H9 (cell line): Measurements from ENCODE around the gene CPNE5. TPM values are rescaled to one million over a fixed set of nuclear protein-coding genes. Genes with fewer than 3 reads are reported as not detected.

Source experiments
- DNase-seq: peaks from one replicate; pipeline ENCODE4 v3.0.0-alpha.2; 2017
- H2AFZ ChIP-seq: one replicate; pipeline ENCODE4 v1.6.1; 2013; ENCODE audit warnings: mild to moderate bottlenecking, low read length, control low read depth, moderate library complexity
- H2AK5ac ChIP-seq: 2 replicates; pipeline ENCODE4 v1.6.1; 2013; ENCODE audit warnings: low read length, control low read depth, mixed read lengths; ENCODE audit not compliant: insufficient read length
- H2BK120ac ChIP-seq: one replicate; pipeline ENCODE4 v1.6.1; 2013; ENCODE audit warnings: low read depth, mild to moderate bottlenecking, low read length, control low read depth, inconsistent platforms; ENCODE audit not compliant: poor library complexity, severe bottlenecking
- H2BK12ac ChIP-seq: 2 replicates; pipeline ENCODE4 v1.6.1; 2013; ENCODE audit warnings: low read length, control low read depth, mixed read lengths, low read depth; ENCODE audit not compliant: insufficient read length
- H2BK15ac ChIP-seq: 2 replicates; pipeline ENCODE4 v1.6.1; 2013; ENCODE audit warnings: low read depth, low read length, control low read depth
- H2BK20ac ChIP-seq: one replicate; pipeline ENCODE4 v1.6.1; 2013; ENCODE audit warnings: low read depth, mild to moderate bottlenecking, low read length, control low read depth, inconsistent platforms; ENCODE audit not compliant: poor library complexity, severe bottlenecking
- H2BK5ac ChIP-seq: 2 replicates; pipeline ENCODE4 v1.6.1; 2013; ENCODE audit warnings: low read length, control low read depth, mixed read lengths; ENCODE audit not compliant: insufficient read length
- H3K14ac ChIP-seq: 2 replicates; pipeline ENCODE4 v1.6.1; 2013; ENCODE audit warnings: low read length, control low read depth; ENCODE audit not compliant: insufficient read depth
- H3K18ac ChIP-seq: 2 replicates; pipeline ENCODE4 v1.6.1; 2013; ENCODE audit warnings: low read depth, mild to moderate bottlenecking, mixed read lengths, low read length, control low read depth; ENCODE audit not compliant: insufficient read length
- H3K23ac ChIP-seq: 2 replicates; pipeline ENCODE4 v1.6.1; 2013; ENCODE audit warnings: low read length, control low read depth, mixed read lengths, low read depth; ENCODE audit not compliant: insufficient read length
- H3K23me2 ChIP-seq: 2 replicates; pipeline ENCODE4 v1.6.1; 2013; ENCODE audit warnings: low read depth, mild to moderate bottlenecking, mixed read lengths, low read length, control low read depth; ENCODE audit not compliant: insufficient read length, poor library complexity, severe bottlenecking
- H3K27ac ChIP-seq: 2 replicates; pipeline ENCODE4 v1.5.1; 2013; ENCODE audit warnings: low read length, control low read depth, mixed read lengths, low read depth; ENCODE audit not compliant: insufficient read length
- H3K27me3 ChIP-seq: 2 replicates; pipeline ENCODE4 v1.6.1; 2013; ENCODE audit warnings: low read length, control low read depth, inconsistent platforms; ENCODE audit not compliant: insufficient read depth
- H3K4ac ChIP-seq: 2 replicates; pipeline ENCODE4 v1.6.1; 2013; ENCODE audit warnings: low read depth, mild to moderate bottlenecking, control low read depth, inconsistent platforms, low read length, moderate library complexity
- H3K4me1 ChIP-seq: 2 replicates; pipeline ENCODE4 v1.6.1; 2013; ENCODE audit warnings: low read length, control low read depth, inconsistent platforms; ENCODE audit not compliant: insufficient read depth
- H3K4me2 ChIP-seq: 2 replicates; pipeline ENCODE4 v1.6.1; 2013; ENCODE audit warnings: low read length, control low read depth, mixed read lengths; ENCODE audit not compliant: insufficient read length, insufficient read depth
- H3K56ac ChIP-seq: 2 replicates; pipeline ENCODE4 v1.6.1; 2013; ENCODE audit warnings: low read depth, mild to moderate bottlenecking, mixed read lengths, low read length, control low read depth; ENCODE audit not compliant: insufficient read length
- H3K79me1 ChIP-seq: 2 replicates; pipeline ENCODE4 v1.6.1; 2013; ENCODE audit warnings: low read depth, mild to moderate bottlenecking, moderate library complexity, low read length, control low read depth, inconsistent platforms; ENCODE audit not compliant: insufficient read depth, poor library complexity, severe bottlenecking
- H3K79me2 ChIP-seq: 2 replicates; pipeline ENCODE4 v1.6.1; 2013; ENCODE audit warnings: low read length, control low read depth, inconsistent platforms; ENCODE audit not compliant: insufficient read depth
- H3K9ac ChIP-seq: 2 replicates; pipeline ENCODE4 v1.6.1; 2013; ENCODE audit warnings: low read length, control low read depth, mixed read lengths; ENCODE audit not compliant: insufficient read length; ENCODE audit errors: extremely low read depth
- H3K9me3 ChIP-seq: one replicate; pipeline ENCODE4 v1.6.1; 2013; ENCODE audit warnings: low read depth, low read length, inconsistent platforms; ENCODE audit not compliant: control insufficient read depth
- H3T11ph ChIP-seq: one replicate; pipeline ENCODE4 v1.6.1; 2013; ENCODE audit warnings: mild to moderate bottlenecking, low read length, control low read depth, inconsistent platforms
- H4K20me1 ChIP-seq: one replicate; pipeline ENCODE4 v1.6.1; 2013; ENCODE audit not compliant: control insufficient read depth, insufficient read length, insufficient read depth
- H4K5ac ChIP-seq: 2 replicates; pipeline ENCODE4 v1.6.1; 2013; ENCODE audit warnings: low read depth, mild to moderate bottlenecking, mixed read lengths, low read length, control low read depth; ENCODE audit not compliant: insufficient read length
- H4K8ac ChIP-seq: replicated peaks from 2 replicates; pipeline ENCODE4 v1.6.1; 2013; ENCODE audit warnings: low read length, control low read depth, mixed read lengths, low read depth; ENCODE audit not compliant: insufficient read length
- H4K91ac ChIP-seq: 2 replicates; pipeline ENCODE4 v1.6.1; 2013; ENCODE audit warnings: low read depth, mild to moderate bottlenecking, moderate library complexity, mixed read lengths, low read length, control low read depth; ENCODE audit not compliant: insufficient read length
- H3K27ac Mint-ChIP-seq, 3 experiments: 2 replicates in 2 of 3; 3 replicates in 1 of 3; pipeline ENCODE4 v1.8.0; 2020 to 2021; ENCODE audit warnings: mixed read lengths in 3 of 3, mild to moderate bottlenecking in 1 of 3, moderate library complexity in 1 of 3
- H3K27me3 Mint-ChIP-seq: 2 replicates; pipeline ENCODE4 v1.8.0; 2021; ENCODE audit warnings: low read depth, mild to moderate bottlenecking, moderate library complexity, mixed read lengths
- H3K36me3 Mint-ChIP-seq, 3 experiments: 2 replicates in 2 of 3; 3 replicates in 1 of 3; pipeline ENCODE4 v1.8.0; 2020 to 2021; ENCODE audit warnings: low read depth in 3 of 3, mixed read lengths in 3 of 3; ENCODE audit not compliant: insufficient read depth in 1 of 3
- H3K4me1 Mint-ChIP-seq, 2 experiments: 2 replicates each; pipeline ENCODE4 v1.8.0; 2020; ENCODE audit warnings: mixed read lengths in 2 of 2
- H3K4me3 Mint-ChIP-seq, 2 experiments: 2 replicates in 1 of 2; 3 replicates in 1 of 2; pipeline ENCODE4 v1.8.0; 2020 to 2021; ENCODE audit warnings: mild to moderate bottlenecking in 2 of 2, mixed read lengths in 2 of 2, moderate library complexity in 1 of 2
- H3K9me3 Mint-ChIP-seq, 2 experiments: 2 replicates in 1 of 2; 3 replicates in 1 of 2; pipeline ENCODE4 v1.8.0; 2020; ENCODE audit warnings: mild to moderate bottlenecking in 2 of 2, mixed read lengths in 2 of 2, moderate library complexity in 1 of 2
- CTCF ChIP-seq: fragments of 200-600 bp; sonication (generic); conservative IDR thresholded peaks from 3 replicates; pipeline ENCODE4 v1.8.0; 2021; ENCODE audit warnings: antibody characterized with exemption, mild to moderate bottlenecking
- WGBS: extraction: QIAGEN DNeasy Blood & Tissue Kit; methylation state at CpG from one replicate; pipeline ENCODE4 v1.1.7; 2013; ENCODE audit warnings: missing lambda C conversion rate, low lambda C conversion rate, mixed read lengths; ENCODE audit not compliant: insufficient read length; ENCODE audit errors: extremely low coverage; 5-methylcytosine and 5-hydroxymethylcytosine counted together
- total RNA-seq: library from RNA; stranded (reverse); gene quantifications from 2 replicates; pipeline ENCODE4 v1.2.1, GENCODE V29; 2021

CPNE5 gene
- total RNA-seq, 1 experiment from 2014 or later = 0.52 TPM

- H3K27ac Mint-ChIP-seq = peak overlapping the region in 1 of 3 experiments; percentile 44; a peak in 2 of 7 replicates
- no peaks in the 10 kb centered on the region for H3K9me3 ChIP-seq
- H4K5ac ChIP-seq = no peak overlapping the region
- H2AK5ac ChIP-seq = no peak overlapping the region
- no peaks in the 10 kb centered on the region for H4K20me1 ChIP-seq
- no peak overlapping the region for H2BK12ac ChIP-seq
- no peaks in the 10 kb centered on the region for H3K79me2 ChIP-seq
- no peak overlapping the region for H2BK120ac ChIP-seq
- H3T11ph ChIP-seq = no peak overlapping the region
- no peaks in the 10 kb centered on the region for H3K79me1 ChIP-seq
- no peak for DNase-seq
- H3K36me3 Mint-ChIP-seq = no peaks in the 10 kb centered on the region
- no peaks in the 10 kb centered on the region for H3K9me3 Mint-ChIP-seq
- no peak for TF ChIP-seq CTCF
- H3K56ac ChIP-seq = no peak overlapping the region
- H3K4ac ChIP-seq = no peak overlapping the region
- no peaks in the 10 kb centered on the region for H3K4me1 ChIP-seq
- H3K23me2 ChIP-seq = no peaks in the 10 kb centered on the region
- no peak overlapping the region for H3K4me2 ChIP-seq
- H3K27ac ChIP-seq = no peak overlapping the region
- no peak overlapping the region for H3K23ac ChIP-seq
- H4K91ac ChIP-seq = no peak overlapping the region
- no peak overlapping the region for H2BK5ac ChIP-seq
- H4K8ac ChIP-seq = no peak overlapping the region
- no peaks in the 10 kb centered on the region for H3K27me3 ChIP-seq
- no peak overlapping the region for H3K18ac ChIP-seq
- H2BK20ac ChIP-seq = no peak overlapping the region
- H3K4me3 Mint-ChIP-seq = no peak overlapping the region
- no peak overlapping the region; the same call in 1 of the 2 replicates for H3K14ac ChIP-seq
- H2AFZ ChIP-seq = no peak overlapping the region
- peaks cover 11 to 24% of the 10 kb centered on the region in 2 experiments; a peak in 3 of 4 replicates for H3K4me1 Mint-ChIP-seq
- WGBS = no CpG with 5 or more reads among the region's 19 CpGs
- no peak overlapping the region for H3K9ac ChIP-seq
- H2BK15ac ChIP-seq = no peak overlapping the region
- peaks cover 13% of the 10 kb centered on the region for H3K27me3 Mint-ChIP-seq
Measured at GRCh38 chr6:36827261-36828079, 11.8 kb downstream of the CPNE5 start.
